HG03280 (cell line): ENCODE data around the gene CFAP46.
"Not testable (repeated sequence)": the region's sequence is repeated elsewhere in the genome, so short reads cannot be mapped to it uniquely, and the experiment has no call there.

Experiments used
- ATAC-seq: cut with Tn5 transposase; IDR thresholded peaks from one replicate; pipeline ENCODE4 v1.9.1; 2021; ENCODE audit warnings: mild to moderate bottlenecking, moderate library complexity; ENCODE audit not compliant: unreplicated experiment

Gene CFAP46

GRCh38 chr10:132793871-132794849 lies 148.2 kb downstream of the CFAP46 start:
- ATAC-seq, result no peak

DNA sequence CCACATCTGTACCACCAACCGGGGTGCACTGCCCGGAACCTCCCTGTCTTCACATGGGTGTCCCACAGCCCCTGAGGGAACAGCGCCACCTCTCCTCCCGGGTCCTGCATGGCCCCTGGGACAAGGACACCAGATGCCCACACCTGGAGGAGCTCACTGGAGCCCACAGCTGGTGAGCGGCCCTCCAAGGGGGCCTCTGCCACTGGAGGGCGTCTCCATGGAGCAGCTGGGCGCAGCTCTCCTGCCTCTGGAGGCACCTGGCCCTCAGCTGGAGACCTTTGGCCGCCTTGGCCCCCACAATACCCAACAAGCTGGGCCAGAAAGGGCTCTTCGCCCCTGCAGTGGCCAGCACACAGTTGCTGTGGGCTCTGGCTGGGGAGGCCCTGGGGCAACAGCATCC lies 149.2 kb downstream of the CFAP46 start:
- ATAC-seq, result no peak

GRCh38 chr10:132792796-132793195 lies 149.6 kb downstream of the CFAP46 start:
- no peak for ATAC-seq

GRCh38 chr10:132792099-132792498 lies 150.3 kb downstream of the CFAP46 start:
- not testable (repeated sequence) for ATAC-seq

GRCh38 chr10:132790934-132791829 lies 151.2 kb downstream of the CFAP46 start:
- ATAC-seq, result no peak

DNA sequence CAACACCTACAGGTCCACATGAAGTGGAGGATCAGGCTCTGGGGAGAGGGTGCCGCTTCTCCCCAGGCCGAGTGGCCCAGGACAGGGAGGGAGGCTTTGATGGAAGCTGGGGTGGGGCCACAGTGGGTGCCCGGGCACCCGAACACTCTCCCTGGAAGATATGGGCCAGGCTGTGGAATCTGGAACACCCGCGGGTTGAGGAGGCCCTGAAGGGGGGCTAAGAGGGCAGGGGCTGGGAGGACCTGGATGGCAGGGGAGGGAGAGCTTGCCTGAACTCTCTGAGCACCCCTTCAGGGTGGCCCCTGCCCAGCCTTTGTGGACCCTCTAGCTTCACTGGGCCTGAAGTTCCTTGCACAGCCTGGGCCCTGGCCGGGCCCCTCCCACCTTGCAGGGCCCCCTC lies 151.9 kb downstream of the CFAP46 start:
- no peak for ATAC-seq

DNA sequence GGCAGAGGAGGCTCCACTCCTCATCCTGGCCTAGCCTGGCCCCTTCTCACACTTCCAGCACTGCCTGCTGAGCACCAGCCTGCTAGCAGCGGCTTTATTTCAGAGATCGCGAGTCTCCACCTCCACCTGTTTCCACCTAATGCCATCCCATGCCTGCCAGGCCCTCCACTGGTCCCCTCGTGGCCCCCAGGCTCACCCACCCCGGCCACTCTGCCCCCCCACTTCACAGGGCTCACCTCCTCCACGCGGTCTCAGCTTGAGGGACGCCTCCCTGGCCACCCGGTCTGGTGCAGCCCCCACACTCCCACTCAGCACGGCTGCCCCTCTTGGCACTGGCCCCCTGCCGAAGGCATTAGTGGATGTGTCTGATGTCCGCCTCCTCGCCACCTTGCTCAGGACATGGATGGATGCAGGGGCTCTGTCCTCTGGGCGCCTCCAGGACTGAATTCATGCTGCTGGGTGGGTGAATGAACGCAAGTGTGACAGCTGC lies 152.7 kb downstream of the CFAP46 start:
- ATAC-seq, result no peak

- no peak for ATAC-seq
These were observed 153.5 kb downstream of the CFAP46 start for GRCh38 chr10:132788831-132789219.

- no peak for ATAC-seq
These were observed 154.1 kb downstream of the CFAP46 start for GRCh38 chr10:132788180-132788830.

- no peak for ATAC-seq
These were observed 154.7 kb downstream of the CFAP46 start for GRCh38 chr10:132787495-132788179.

DNA sequence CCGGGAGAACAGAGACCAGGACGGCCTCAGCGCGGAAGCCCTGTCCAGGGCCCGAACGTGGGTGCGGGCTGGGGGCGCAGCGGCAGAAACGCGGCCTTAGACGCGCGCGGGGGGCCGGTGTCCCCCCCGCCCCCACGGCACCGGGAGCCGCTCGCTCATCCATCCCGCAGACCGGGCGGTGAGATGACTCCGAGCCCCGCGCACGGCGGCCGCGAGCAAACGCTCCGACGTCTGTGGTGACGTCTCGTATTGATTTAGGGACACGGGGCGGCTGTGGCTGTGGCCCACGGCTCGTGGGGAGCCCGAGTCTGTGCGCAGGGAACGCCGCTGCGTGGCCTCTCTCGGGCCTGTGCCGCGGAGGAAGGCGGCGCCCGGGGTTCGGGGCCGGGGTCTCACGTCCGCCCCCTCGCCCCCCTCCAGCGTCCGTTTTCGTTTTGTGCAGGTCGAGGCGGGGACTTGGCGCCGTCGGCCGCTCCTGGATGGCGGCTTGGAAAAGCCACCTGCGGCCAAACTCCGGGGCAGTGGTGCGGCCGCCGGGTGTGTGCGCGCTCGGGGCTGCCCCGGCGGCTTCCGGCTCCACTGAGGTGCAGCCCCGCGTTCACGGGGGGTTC lies 155.4 kb downstream of the CFAP46 start:
- no peak for ATAC-seq

DNA sequence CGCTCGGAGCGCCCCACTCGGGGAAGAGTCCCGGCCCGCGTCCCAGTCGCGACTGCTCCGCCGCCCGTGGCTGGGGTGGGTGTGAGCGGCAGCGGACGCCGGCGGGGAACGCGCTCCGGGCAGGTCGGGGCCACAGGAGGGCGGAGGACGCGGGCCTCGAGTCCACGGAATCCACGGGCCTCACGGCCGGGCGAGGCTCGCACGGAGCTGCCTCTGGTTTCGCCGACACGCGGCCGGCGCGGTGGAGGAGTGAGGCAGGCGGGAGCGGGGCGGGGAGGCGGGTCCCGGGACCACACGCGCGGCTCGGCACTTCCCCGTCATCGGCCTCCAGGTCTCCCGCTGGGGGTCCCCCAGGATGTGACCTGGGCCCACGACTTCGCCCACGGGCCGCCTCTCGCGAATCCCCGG lies 155.9 kb downstream of the CFAP46 start:
- ATAC-seq, result no peak

- ATAC-seq, result no peak
These were observed 156.5 kb downstream of the CFAP46 start, which contains the start of gene NKX6-2 for GRCh38 chr10:132785723-132786475. TSS of gene NKX6-2 (minus strand) at chr10:132786147. CDS start at chr10:132785948, 199 bp downstream.

DNA sequence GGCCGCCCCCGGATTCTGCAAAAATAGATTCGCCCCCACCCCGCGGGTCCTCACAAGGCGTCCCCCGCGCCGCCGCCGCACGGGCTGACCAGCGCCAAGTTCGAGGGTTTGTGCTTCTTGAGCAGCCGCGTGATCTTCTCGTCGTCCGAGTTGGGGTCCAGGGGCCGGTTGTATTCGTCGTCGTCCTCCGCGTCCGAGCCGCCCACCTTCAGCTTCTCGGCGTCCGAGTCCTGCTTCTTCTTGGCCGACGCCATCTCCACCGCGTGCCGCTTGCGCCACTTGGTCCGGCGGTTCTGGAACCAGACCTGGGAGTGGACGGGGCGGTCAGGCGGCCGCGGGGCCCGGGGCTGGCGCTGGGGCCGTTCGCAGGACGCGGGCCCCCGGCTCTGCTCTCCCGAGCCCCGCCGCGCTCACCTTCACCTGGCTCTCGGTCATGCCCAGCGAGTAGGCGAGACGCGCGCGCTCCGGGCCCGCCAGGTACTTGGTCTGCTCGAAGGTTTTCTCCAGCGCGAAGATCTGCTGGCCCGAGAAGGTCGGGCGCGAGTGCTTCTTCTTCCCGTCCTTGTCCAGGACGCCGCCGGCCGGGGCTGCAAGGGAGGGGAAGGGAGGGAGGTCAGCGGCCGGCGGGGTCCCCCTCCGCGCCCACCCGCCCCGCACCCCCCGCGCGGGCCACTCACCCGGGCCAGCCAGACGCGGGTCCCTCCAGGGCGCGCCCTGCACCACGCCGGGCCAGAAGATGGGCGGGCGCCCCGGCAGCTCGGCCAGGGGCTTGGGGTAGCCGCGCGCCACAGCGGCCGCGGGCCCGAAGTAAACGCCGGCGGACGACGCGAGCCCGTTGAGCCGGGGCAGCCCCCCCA lies 157.3 kb downstream of the CFAP46 start:
- no peak for ATAC-seq

- no peak for ATAC-seq
These were observed 158.2 kb downstream of the CFAP46 start for GRCh38 chr10:132783940-132784865.

- no peak for ATAC-seq
These were observed 159.0 kb downstream of the CFAP46 start for GRCh38 chr10:132783165-132783939.
